Mesenchymal stem cell (in vitro differentiated cells and primary cell): ENCODE data around the gene IYD.

Experiments used
- DNase-seq: peaks from one replicate; pipeline ENCODE4 v3.0.0-alpha.2; 2013
- H2AFZ ChIP-seq: one replicate; pipeline ENCODE4 v1.6.1; 2013; ENCODE audit warnings: low read depth, mild to moderate bottlenecking, control low read depth, inconsistent platforms, low read length, moderate library complexity
- H2AK5ac ChIP-seq: 2 replicates; pipeline ENCODE4 v1.6.1; 2013; ENCODE audit warnings: low read length, moderate library complexity, mild to moderate bottlenecking, inconsistent platforms; ENCODE audit not compliant: severe bottlenecking
- H2BK120ac ChIP-seq: one replicate; pipeline ENCODE4 v1.6.1; 2013; ENCODE audit warnings: low read depth, mild to moderate bottlenecking, inconsistent platforms, low read length, moderate library complexity
- H2BK12ac ChIP-seq, 2 experiments: one replicate each; pipeline ENCODE4 v1.6.1; 2013; ENCODE audit warnings: inconsistent platforms in 2 of 2, low read length in 2 of 2, mild to moderate bottlenecking in 2 of 2, moderate library complexity in 2 of 2, control low read depth in 1 of 2
- H2BK15ac ChIP-seq: one replicate; pipeline ENCODE4 v1.6.1; 2013; ENCODE audit warnings: mild to moderate bottlenecking, low read depth, inconsistent platforms; ENCODE audit not compliant: poor library complexity, severe bottlenecking
- H2BK5ac ChIP-seq: 2 replicates; pipeline ENCODE4 v1.6.1; 2013; ENCODE audit warnings: low read depth, mild to moderate bottlenecking, low read length, control low read depth, inconsistent platforms; ENCODE audit not compliant: poor library complexity, severe bottlenecking
- H3K14ac ChIP-seq, 2 experiments: one replicate each; pipeline ENCODE4 v1.6.1; 2013; ENCODE audit warnings: inconsistent platforms in 2 of 2, low read length in 2 of 2, control low read depth in 1 of 2, mild to moderate bottlenecking in 1 of 2, moderate library complexity in 1 of 2
- H3K18ac ChIP-seq, 2 experiments: one replicate each; pipeline ENCODE4 v1.6.1; 2013; ENCODE audit warnings: inconsistent platforms in 2 of 2, low read length in 2 of 2, control low read depth in 1 of 2, low read depth in 1 of 2, mild to moderate bottlenecking in 1 of 2
- H3K23ac ChIP-seq, 2 experiments: one replicate each; pipeline ENCODE4 v1.6.1; 2013; ENCODE audit warnings: inconsistent platforms in 2 of 2, low read length in 2 of 2, mild to moderate bottlenecking in 2 of 2, moderate library complexity in 2 of 2, control low read depth in 1 of 2
- H3K27ac ChIP-seq: 2 replicates; pipeline ENCODE4 v1.5.1; 2013; ENCODE audit warnings: mild to moderate bottlenecking, moderate library complexity, low read length, control low read depth, inconsistent platforms; ENCODE audit not compliant: poor library complexity, severe bottlenecking
- H3K27me3 ChIP-seq, 2 experiments: 2 replicates each; pipeline versions ENCODE4 v1.6.1 to v1.7.0; 2013; ENCODE audit warnings: low read length in 2 of 2, mild to moderate bottlenecking in 2 of 2, moderate library complexity in 2 of 2, control low read depth in 1 of 2, inconsistent platforms in 1 of 2; ENCODE audit not compliant: control insufficient read depth in 1 of 2, insufficient read depth in 1 of 2
- H3K36me3 ChIP-seq, 2 experiments: 2 replicates each; pipeline versions ENCODE4 v1.6.1 to v1.7.0; 2013; ENCODE audit warnings: low read length in 2 of 2, control low read depth in 1 of 2, inconsistent platforms in 1 of 2, low read depth in 1 of 2, mild to moderate bottlenecking in 1 of 2; ENCODE audit not compliant: insufficient read depth in 2 of 2, control insufficient read depth in 1 of 2
- H3K4ac ChIP-seq, 2 experiments: one replicate each; pipeline ENCODE4 v1.6.1; 2013; ENCODE audit warnings: inconsistent platforms in 2 of 2, low read length in 2 of 2, mild to moderate bottlenecking in 2 of 2, moderate library complexity in 2 of 2, control low read depth in 1 of 2, low read depth in 1 of 2
- H3K4me1 ChIP-seq: 2 replicates; pipeline ENCODE4 v1.6.1; 2013; ENCODE audit warnings: low read depth, low read length, control low read depth; ENCODE audit not compliant: control insufficient read depth, insufficient read depth
- H3K4me2 ChIP-seq: 2 replicates; pipeline ENCODE4 v1.6.1; 2013; ENCODE audit warnings: low read length, mild to moderate bottlenecking, inconsistent platforms; ENCODE audit not compliant: poor library complexity, severe bottlenecking
- H3K4me3 ChIP-seq, 2 experiments: 2 replicates each; pipeline versions ENCODE4 v1.5.1 to v1.7.0; 2013; ENCODE audit warnings: low read length in 2 of 2, mild to moderate bottlenecking in 2 of 2, control low read depth in 1 of 2, low read depth in 1 of 2; ENCODE audit not compliant: insufficient read depth in 1 of 2
- H3K79me1 ChIP-seq: replicated peaks from 2 replicates; pipeline ENCODE4 v1.6.1; 2013; ENCODE audit warnings: mild to moderate bottlenecking, control low read depth, low read length, inconsistent platforms; ENCODE audit not compliant: poor library complexity, severe bottlenecking
- H3K9ac ChIP-seq: 2 replicates; pipeline ENCODE4 v1.7.0; 2013; ENCODE audit warnings: mild to moderate bottlenecking, low read length, moderate library complexity
- H3K9me3 ChIP-seq: 2 replicates; pipeline ENCODE4 v1.7.0; 2013; ENCODE audit warnings: mild to moderate bottlenecking, low read length; ENCODE audit not compliant: control insufficient read depth
- H4K8ac ChIP-seq: one replicate; pipeline ENCODE4 v1.6.1; 2013; ENCODE audit warnings: inconsistent platforms, mild to moderate bottlenecking, low read length, moderate library complexity
- H4K91ac ChIP-seq: one replicate; pipeline ENCODE4 v1.6.1; 2013; ENCODE audit warnings: mild to moderate bottlenecking, low read length, inconsistent platforms
- WGBS: methylation state at CpG from one replicate; pipeline ENCODE4 v1.1.7; 2013; ENCODE audit warnings: mixed read lengths; 5-methylcytosine and 5-hydroxymethylcytosine counted together

IYD gene

DNA sequence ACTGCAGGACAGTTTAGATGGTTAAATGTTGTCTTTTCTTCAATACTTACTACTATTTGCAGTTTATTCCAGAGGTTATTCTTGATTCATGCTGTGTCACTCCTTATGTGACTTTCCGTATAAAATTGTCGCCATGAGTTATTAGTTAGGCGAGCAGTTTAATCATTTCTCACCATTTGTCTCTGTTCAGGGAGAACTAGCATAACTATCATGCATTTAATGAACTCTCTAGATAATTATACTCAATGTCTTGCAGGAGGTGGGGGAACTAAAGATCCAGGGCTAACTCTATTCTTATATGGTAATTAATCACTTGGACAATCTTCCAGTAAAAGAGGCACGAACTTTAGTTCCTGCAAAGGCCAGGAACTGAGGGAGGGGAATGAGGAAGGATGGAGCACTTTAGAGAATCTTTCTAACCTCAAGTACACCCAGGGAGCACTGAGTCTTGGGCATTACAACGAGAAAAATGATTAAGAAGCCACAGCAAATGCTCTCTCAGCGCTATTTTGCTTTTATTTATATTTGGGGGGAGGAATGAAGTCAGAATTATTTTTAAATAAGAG, 58.3 kb downstream of the IYD start:
- H3K9me3 ChIP-seq, result no peaks in the 10 kb centered on the region
- H4K91ac ChIP-seq, result no peak overlapping the region
- no peak overlapping the region for H3K4ac ChIP-seq
- no peak overlapping the region for H3K23ac ChIP-seq
- no peak overlapping the region for H2BK12ac ChIP-seq
- no peak overlapping the region for H2BK15ac ChIP-seq
- no peak overlapping the region for H2BK5ac ChIP-seq
- WGBS, result 94% methylated on average over 4 of the region's 6 CpGs
- no peaks in the 10 kb centered on the region for H3K36me3 ChIP-seq
- H3K79me1 ChIP-seq, result no peaks in the 10 kb centered on the region
- no peak overlapping the region for H4K8ac ChIP-seq
- H2AFZ ChIP-seq, result no peak overlapping the region
- no peak overlapping the region for H3K4me3 ChIP-seq
- DNase-seq, result no peak
- H3K14ac ChIP-seq, result no peak overlapping the region
- no peak overlapping the region for H3K9ac ChIP-seq
- H3K18ac ChIP-seq, result no peak overlapping the region
- H3K27me3 ChIP-seq, result no peaks in the 10 kb centered on the region
- H3K4me2 ChIP-seq, result no peak overlapping the region
- H3K4me1 ChIP-seq, result no peaks in the 10 kb centered on the region
- H2AK5ac ChIP-seq, result no peak overlapping the region
- no peak overlapping the region for H2BK120ac ChIP-seq
- no peak overlapping the region for H3K27ac ChIP-seq

DNA sequence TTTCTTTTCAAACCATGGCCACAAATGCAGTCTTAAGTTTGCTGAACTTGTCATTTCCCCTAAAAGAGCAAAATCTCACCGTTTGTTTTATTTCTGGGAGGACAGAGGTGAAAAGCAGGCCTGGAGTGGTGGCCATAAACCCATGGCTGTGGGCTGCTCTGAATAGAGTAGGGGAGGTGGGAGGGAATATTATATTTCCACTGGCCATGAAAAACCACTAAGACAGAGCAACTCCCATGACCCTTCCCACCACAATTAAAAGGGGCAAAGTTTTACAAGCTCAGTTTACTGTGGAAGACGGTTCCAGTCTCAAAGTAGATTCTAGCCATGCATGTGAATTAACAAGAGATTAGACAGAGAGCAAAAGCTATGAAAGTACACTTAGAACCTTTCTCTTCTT, 59.0 kb downstream of the IYD start:
- Histone ChIP-seq H2BK120ac (no peak overlapping the region), H3K79me1 (no peaks in the 10 kb centered on the region), H3K4me1 (no peaks in the 10 kb centered on the region), H3K27me3 (no peaks in the 10 kb centered on the region), H2AFZ (no peak overlapping the region), H2BK5ac (no peak overlapping the region), H3K9me3 (no peaks in the 10 kb centered on the region), H2BK12ac (no peak overlapping the region), H3K18ac (no peak overlapping the region), H3K4ac (no peak overlapping the region), H3K27ac (no peak overlapping the region), H3K23ac (no peak overlapping the region), H3K36me3 (no peaks in the 10 kb centered on the region), H3K4me2 (no peak overlapping the region), H3K4me3 (no peak overlapping the region), H4K8ac (no peak overlapping the region), H3K9ac (no peak overlapping the region), H2BK15ac (no peak overlapping the region), H4K91ac (no peak overlapping the region), H3K14ac (no peak overlapping the region), H2AK5ac (no peak overlapping the region)
- 78% methylated on average over 1 of the region's 2 CpGs for WGBS
- DNase-seq, result no peak

DNA sequence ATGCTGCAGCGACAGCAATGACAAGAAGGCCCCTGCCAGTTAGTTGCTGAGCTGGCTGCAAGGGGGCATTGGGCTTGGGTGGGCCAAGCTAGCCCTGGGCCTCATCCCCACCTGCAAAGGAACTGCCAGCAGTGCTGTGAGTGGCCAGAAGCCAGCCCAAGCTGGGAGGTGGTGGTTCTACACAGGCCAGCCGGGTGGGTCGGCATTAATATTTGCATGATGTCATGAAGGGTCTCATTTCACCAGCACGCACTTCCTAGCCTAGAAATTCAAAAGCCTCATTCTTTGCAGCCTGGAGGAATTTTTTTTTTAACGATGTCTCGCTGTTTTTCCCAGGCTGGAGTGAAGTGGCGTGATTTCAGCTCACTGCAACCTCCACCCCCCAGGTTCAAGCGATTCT, 62.0 kb downstream of the IYD start:
- H3K36me3 ChIP-seq, result no peaks in the 10 kb centered on the region
- H2BK120ac ChIP-seq, result no peak overlapping the region
- no peaks in the 10 kb centered on the region for H3K9me3 ChIP-seq
- no peak overlapping the region for H3K4me3 ChIP-seq
- H2BK15ac ChIP-seq, result no peak overlapping the region
- no peak overlapping the region for H3K27ac ChIP-seq
- H3K18ac ChIP-seq, result no peak overlapping the region
- WGBS, result 89% methylated on average over 8 of the region's 8 CpGs
- H2BK12ac ChIP-seq, result no peak overlapping the region
- no peaks in the 10 kb centered on the region for H3K4me1 ChIP-seq
- H3K4ac ChIP-seq, result no peak overlapping the region
- H4K8ac ChIP-seq, result no peak overlapping the region
- H3K27me3 ChIP-seq, result no peaks in the 10 kb centered on the region
- H3K79me1 ChIP-seq, result no peaks in the 10 kb centered on the region
- no peak overlapping the region for H4K91ac ChIP-seq
- H2AK5ac ChIP-seq, result no peak overlapping the region
- no peak overlapping the region for H3K14ac ChIP-seq
- H3K4me2 ChIP-seq, result no peak overlapping the region
- no peak overlapping the region for H3K9ac ChIP-seq
- no peak overlapping the region for H2AFZ ChIP-seq
- no peak overlapping the region for H3K23ac ChIP-seq
- H2BK5ac ChIP-seq, result no peak overlapping the region
- DNase-seq, result no peak

DNA sequence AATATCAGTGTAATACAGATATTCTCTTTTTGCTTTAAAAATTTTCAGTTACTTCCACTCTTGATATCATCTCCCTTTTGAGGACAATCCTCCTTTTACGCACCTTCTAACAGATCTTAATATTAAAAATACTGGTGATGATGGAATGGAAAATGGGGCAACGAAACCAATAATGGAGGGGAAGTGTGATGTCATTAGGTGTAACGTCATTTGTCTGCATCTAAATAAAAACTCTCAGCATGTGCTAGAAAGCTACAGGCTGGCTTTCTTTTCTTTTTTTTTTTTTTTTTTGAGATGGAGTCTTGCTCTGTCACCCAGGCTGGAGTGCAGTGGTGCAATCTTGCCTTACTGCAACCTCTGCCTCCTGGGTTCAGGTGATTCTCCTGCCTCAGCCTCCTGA, 66.5 kb downstream of the IYD start:
- H3K9me3 ChIP-seq, result peaks cover 10% of the 10 kb centered on the region
- H2BK5ac ChIP-seq, result no peak overlapping the region
- H2BK12ac ChIP-seq, result no peak overlapping the region
- H3K9ac ChIP-seq, result no peak overlapping the region
- no peak overlapping the region for H3K27ac ChIP-seq
- no peak overlapping the region for H2BK120ac ChIP-seq
- H2AK5ac ChIP-seq, result no peak overlapping the region
- no peaks in the 10 kb centered on the region for H3K36me3 ChIP-seq
- H3K23ac ChIP-seq, result no peak overlapping the region
- 100% methylated on average over 2 of the region's 3 CpGs for WGBS
- H3K79me1 ChIP-seq, result no peaks in the 10 kb centered on the region
- H3K27me3 ChIP-seq, result no peaks in the 10 kb centered on the region
- no peak overlapping the region for H4K8ac ChIP-seq
- H3K4me3 ChIP-seq, result no peak overlapping the region
- H3K14ac ChIP-seq, result no peak overlapping the region
- H3K4ac ChIP-seq, result no peak overlapping the region
- H3K18ac ChIP-seq, result no peak overlapping the region
- H4K91ac ChIP-seq, result no peak overlapping the region
- H2AFZ ChIP-seq, result no peak overlapping the region
- H2BK15ac ChIP-seq, result no peak overlapping the region
- no peak for DNase-seq
- no peak overlapping the region for H3K4me2 ChIP-seq
- no peaks in the 10 kb centered on the region for H3K4me1 ChIP-seq
